Right ventricle myocardium superior (tissue), 1 donor: Measurements from ENCODE around the gene SRPX. TPM values are rescaled to one million over a fixed set of nuclear protein-coding genes. Genes with fewer than 3 reads are reported as not detected.

Experiments
- ATAC-seq: fragments of 200-7000 bp; cut with Tn5 transposase; one replicate; pipeline ENCODE4 v1.9.1; 2020; ENCODE audit warnings: mild to moderate bottlenecking; ENCODE audit not compliant: poor library complexity
- DNase-seq: peaks from one replicate; pipeline ENCODE4 v3.0.0-alpha.2; 2020
- intact Hi-C: fragments of 100-400 bp; cut with DNase I; formaldehyde crosslinking; loops from one replicate; pipeline ENCODE4 v1.11.2; 2022
- total RNA-seq: library from RNA; stranded (reverse); fragmentation: NEBNext Ultra II Directional; extraction: Animal tissue kit (Norgen Biotek cat#: 25700); gene quantifications from one replicate; pipeline ENCODE4 v1.2.1, GENCODE V29; 2021
- donor health status: DM: no; HTN: yes; CAD: no; lungs with severe emphysema.

The SRPX gene
- total RNA-seq, 1 donor from 2014 or later, result 36.1 TPM

- no peak for DNase-seq
- intact Hi-C loops, result no loop called here
- ATAC-seq, result peak; percentile 50
Measured at GRCh38 chrX:38214551-38215531, 5.8 kb downstream of the SRPX start.

- ATAC-seq, result no peak
- intact Hi-C loops, result no loop called here
- DNase-seq, result no peak
Measured at GRCh38 chrX:38214044-38214443, 6.6 kb downstream of the SRPX start.

DNA sequence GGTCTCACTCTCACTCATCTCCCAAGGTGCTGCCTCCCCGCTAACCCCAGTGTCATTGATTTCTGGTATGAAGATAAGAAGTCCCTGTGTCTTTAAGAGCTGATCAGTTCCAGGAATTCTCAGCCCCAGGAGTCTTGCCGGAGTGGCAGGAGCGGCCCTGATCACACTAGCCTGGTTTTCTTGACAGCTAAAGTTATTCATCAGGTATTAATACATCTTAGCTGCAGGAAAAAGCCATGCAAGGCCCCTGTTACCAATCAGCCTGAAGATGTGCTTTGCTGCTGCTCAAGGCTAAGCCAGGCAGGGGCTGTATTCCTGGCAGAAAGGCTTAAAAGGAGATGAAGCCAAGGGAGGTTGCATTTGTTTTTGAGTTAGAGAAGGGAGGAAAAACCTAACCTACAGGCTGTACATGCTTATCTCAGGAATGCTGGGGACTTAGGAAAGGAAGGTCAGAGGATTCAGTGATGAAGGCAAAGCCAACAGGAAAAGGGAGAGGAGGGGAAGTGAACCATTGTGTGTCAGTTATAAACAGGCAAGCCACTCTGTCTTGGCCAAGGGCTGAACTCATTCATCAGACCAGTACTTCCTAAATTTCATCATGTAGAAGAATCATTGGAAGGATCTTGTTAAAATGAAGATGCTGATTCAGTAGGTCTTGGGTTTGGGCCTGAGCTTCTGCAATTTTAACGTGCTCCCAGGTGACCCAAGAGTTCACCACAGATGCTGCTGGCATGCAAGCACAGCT lies 8.6 kb downstream of the SRPX start:
- intact Hi-C loops, result no loop called here
- DNase-seq, result no peak
- ATAC-seq, result no peak

- intact Hi-C loops, result loop anchor here (10.0 kb wide), 1 partner anchor 68 kb away; no protein-coding TSS in a partner anchor
- no peak for DNase-seq
- no peak for ATAC-seq
Measured at GRCh38 chrX:38206542-38206941, 14.1 kb downstream of the SRPX start.

DNA sequence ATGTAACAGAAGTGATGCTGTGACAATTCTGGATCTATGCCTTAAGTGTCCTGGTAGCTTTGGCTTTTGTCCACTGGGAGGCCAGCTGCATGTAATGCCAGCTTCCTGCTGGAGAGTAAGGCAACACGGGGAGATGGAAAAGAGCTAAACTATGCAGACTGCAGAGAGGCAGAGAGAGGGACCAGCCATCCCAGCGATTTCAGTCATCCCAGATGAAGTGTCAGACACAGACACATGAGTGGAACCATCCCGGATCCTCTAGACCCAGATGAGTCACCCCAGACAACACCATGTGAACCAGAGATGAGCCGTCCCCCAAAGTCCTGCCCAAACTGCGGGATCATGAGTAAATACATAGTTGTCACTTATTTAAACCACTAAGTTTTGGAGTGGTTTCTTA lies 14.6 kb downstream of the SRPX start:
- ATAC-seq, result no peak
- no peak for DNase-seq
- intact Hi-C loops, result loop anchor here (10.0 kb wide), 1 partner anchor 69 kb away; no protein-coding TSS in a partner anchor

DNA sequence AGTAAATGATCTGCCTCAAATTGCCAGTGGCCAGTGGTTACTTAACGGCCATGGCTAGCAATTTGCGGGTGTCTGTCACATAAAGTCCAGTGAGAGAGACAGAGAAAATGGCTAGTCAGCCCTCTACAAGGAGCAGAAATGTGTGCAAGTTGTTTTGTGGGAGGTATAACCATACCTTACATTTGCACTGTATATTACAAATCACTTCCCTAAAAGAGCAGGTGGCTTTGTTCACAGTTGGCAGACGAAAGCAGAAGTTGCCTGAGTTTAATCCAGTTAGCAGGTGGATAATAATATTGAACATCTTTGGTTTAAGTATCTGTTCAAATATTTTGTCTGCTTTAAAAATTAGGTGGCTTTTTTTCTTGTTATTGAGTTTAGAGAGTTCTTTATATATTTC lies 15.6 kb downstream of the SRPX start:
- ATAC-seq (no peak), DNase-seq (no peak)
- intact Hi-C loops, result loop anchor here (10.0 kb wide), 1 partner anchor 70 kb away; no protein-coding TSS in a partner anchor

DNA sequence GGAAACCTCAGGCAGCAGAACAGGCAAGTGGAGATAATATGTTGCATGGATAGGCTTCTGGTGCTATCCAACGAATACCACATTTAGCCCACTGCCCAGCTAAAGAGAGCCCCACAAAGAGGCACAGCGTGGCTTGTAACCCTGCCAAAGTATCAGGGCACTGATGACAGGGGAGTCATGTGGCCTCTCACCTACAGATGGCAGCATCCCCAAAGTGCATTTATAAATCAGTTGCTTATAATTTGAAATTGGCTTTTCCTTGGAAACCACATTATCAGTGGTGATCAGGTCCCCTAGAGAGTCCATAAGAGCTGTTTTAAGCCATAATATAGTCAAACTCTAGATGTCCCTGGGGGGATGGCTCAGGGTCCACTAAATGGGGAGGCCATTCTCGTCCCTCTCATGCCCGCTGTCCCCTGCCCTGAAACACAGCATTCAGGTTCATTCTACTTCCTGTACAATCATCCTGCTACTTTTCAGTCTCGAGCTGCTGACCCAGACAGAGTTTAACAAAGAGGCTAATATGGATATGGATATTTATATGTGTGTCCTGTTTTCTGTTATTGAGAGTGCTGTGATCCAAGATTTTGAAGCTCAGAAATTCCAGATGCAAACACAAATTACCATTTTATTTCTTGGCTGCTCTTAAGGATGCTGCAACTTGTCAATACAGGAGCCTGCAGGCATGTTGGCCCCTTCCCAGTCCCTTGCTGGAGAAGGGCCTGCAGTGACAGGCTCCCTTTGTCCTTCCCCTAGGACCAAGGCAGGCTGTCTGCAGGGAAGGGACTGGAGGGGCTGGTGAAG lies 28.5 kb downstream of the SRPX start:
- DNase-seq, result no peak
- intact Hi-C loops, result no loop called here
- ATAC-seq, result no peak

DNA sequence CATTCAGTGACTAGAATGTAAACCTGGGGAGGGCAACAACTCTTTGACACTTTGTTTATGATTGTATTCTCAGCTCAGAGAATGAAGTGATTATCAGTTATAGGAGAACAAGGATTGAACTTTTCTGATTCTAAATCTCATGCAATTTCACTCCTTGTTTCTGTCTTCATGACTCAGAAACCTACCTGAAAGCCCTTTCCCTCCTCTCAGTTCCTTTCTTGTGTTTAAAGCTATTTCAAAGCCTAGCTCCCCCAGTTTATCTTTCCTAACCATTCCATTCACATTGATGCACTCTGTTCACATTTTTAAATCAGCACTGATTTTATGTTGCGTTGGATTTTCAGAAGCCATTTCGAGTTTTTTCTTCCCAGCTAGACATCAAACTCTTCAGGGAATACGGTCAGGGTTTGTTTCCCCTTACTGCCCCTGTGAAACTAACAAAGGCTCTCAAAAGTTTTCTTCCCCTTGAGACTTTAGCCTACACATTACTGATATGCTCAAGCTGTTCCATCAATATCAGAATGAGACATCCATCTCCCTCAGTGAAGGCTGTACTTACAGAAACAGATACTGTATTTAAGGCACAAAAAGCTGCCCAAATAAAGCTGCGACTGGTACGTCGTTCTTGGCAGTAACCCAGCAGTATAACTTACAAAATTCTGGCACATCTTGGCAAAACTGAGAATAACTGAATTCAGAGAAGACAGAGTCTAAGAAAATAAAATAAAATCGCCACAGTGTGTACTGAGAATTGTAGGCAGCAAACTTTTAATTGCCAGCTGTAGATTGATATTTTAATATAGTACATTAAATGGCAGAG lies 31.0 kb downstream of the SRPX start:
- DNase-seq, result no peak
- intact Hi-C loops, result no loop called here
- ATAC-seq, result no peak

DNA sequence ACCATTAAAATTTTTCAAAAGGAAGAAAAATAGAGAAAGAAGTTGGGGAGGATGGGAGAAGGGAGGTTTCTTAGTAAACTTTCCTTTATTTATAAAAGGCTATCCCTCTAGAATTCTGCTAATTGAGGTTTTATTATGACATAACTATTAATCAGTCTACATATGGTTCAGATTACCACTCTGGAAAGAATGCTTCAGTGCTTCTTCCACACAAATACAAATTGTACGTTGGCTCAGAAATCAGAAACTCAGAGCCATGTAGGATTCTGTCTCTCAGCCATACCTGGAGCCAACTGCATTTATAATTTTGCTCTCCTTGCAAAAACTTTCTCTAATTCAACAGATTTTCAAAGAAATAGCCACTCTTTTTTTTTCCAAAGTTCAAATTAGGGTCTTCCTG lies 37.1 kb downstream of the SRPX start:
- no peak for DNase-seq
- no peak for ATAC-seq
- intact Hi-C loops, result no loop called here

DNA sequence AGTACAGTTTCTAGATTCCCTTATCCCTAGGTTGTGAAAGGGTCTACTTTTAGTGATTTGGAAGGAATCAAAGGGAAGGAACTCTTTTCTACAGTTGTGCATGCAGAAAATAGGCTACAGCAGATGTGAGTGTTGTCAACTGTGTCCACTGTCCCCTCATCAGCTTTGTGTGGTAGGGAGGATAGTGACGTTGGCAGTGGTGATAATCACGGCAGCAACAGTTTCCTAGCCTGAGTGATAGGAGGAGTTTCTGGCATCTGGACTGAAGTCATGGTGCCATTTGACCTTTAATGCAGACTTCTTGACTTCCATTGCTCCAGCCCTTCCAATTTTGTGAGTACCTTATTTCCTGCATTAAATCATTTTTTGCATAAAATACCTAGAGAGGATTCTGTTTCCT lies 39.3 kb downstream of the SRPX start:
- DNase-seq, result no peak
- ATAC-seq, result no peak
- intact Hi-C loops, result no loop called here

DNA sequence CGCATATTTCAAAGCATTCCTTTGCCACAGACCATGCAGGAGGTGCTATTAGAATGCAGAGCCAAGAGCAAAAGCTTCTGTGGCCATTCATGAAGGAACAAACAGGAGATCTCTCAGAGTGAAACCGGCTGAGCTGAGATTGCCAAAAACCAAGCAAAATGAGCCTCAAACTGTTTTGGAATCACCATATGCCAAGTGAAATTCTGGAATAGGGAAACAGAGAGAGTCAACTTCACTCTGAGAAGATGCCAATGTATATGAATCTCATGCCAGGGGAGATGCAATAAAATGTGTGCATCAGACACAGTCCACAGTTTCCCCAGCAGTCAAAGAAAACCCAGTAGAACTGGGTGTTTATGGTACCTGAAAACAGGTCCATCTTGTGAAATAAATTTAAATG lies 42.3 kb downstream of the SRPX start:
- DNase-seq (no peak), ATAC-seq (no peak)
- intact Hi-C loops, result no loop called here

DNA sequence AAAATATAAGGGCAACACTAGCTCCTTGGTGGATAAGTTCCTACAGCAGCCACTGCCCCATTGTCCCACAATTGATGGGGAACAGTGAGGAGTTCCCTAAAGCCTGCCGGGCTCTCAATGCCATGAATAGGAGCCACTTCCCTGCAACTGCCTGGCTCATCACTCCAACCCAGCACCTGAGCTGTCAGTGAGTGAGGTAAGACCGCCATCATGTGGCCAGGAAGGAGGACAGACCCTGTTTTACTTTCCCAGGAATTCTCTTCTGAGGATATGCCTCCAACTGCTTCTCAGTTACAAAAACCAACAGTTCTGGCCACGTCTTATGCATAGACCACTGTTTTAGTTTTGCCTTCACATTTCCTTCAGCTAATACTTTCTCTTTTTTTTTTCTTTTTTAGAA lies 45.5 kb downstream of the SRPX start:
- ATAC-seq (no peak), DNase-seq (no peak)
- intact Hi-C loops, result no loop called here

GRCh38 chrX:38172596-38172995 lies 48.1 kb downstream of the SRPX start:
- intact Hi-C loops, result no loop called here
- ATAC-seq (no peak), DNase-seq (no peak)

- no peak for ATAC-seq
- DNase-seq, result no peak
- intact Hi-C loops, result no loop called here
Measured at GRCh38 chrX:38170556-38170955, 50.1 kb downstream of the SRPX start.

GRCh38 chrX:38166478-38167083 lies 54.1 kb downstream of the SRPX start:
- intact Hi-C loops, result loop anchor here (10.0 kb wide), 1 partner anchor 242 kb away; no protein-coding TSS in a partner anchor
- DNase-seq (no peak), ATAC-seq (no peak)

GRCh38 chrX:38165023-38165422 lies 55.6 kb downstream of the SRPX start:
- ATAC-seq (no peak), DNase-seq (no peak)
- intact Hi-C loops, result loop anchor here (10.0 kb wide), 1 partner anchor 240 kb away; no protein-coding TSS in a partner anchor

- ATAC-seq (no peak), DNase-seq (no peak)
- intact Hi-C loops, result loop anchor here (10.0 kb wide), 1 partner anchor 238 kb away; no protein-coding TSS in a partner anchor
Measured at GRCh38 chrX:38163193-38163592, 57.5 kb downstream of the SRPX start.

DNA sequence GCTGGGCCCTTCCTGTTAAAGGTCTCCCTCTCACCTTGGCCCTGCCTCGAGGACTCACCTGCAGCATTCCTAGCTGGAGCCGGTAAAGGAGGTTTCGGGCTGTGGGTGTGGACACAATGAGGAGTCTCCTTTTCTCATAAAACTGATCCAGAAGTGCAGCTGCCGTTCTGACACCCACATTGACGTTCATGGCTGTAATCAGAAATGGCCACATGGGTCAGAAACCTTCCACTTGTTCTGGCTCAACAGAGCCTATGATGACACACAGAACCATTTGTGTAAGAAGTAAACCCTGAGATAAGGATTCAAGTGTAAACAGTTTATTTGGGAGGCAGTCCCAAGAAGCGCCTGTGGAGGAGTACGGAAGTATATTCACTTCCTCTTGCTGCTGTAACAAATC lies 63.8 kb downstream of the SRPX start:
- no peak for DNase-seq
- intact Hi-C loops, result no loop called here
- no peak for ATAC-seq
